GM12864 (cell line): Measurements from ENCODE around the gene CCL1.

Source experiments
- DNase-seq: peaks from one replicate; pipeline ENCODE4 v3.0.0-alpha.2; 2011; ENCODE audit warnings: low read depth
- H3K4me3 ChIP-seq: 2 replicates; pipeline ENCODE4 v1.5.1; 2011; ENCODE audit warnings: mild to moderate bottlenecking, low read depth, low read length, control low read depth
- TF ChIP-seq, protein P1 (sequence below): IDR thresholded peaks from 2 replicates; pipeline ENCODE4 v1.5.1; 2011; ENCODE audit warnings: low read depth, mild to moderate bottlenecking, moderate library complexity, low read length, control low read depth, inconsistent platforms; ENCODE audit errors: missing control alignments

Gene CCL1, protein sequence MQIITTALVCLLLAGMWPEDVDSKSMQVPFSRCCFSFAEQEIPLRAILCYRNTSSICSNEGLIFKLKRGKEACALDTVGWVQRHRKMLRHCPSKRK

DNA sequence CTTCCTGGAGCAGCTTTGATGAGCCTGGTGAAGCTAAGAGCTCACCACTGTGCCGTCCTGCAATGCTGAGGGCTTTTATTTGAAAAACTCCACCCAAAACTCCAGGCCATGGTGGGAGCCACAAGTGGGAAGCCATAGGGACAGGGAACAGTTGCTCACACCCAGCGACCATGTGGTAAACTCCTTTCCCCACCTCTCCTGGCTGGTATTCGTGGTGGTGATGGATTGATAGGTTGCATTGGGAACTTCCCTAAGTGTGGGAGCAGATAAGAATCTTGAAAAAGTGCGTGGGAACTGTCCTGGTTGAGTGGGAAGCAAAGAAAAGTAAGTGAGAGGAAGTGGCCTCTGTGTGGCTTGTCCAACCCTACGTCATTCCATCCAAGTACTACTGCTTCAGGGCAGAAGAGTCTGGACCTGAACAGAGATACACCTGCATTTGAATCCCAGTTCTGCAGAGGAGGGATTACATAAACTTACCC lies at the start of gene CCL1:
TSS of gene CCL1 (minus strand) at position 51 of the 479 bp plus-strand sequence. CDS start 72 bp downstream, outside the sequence.
- no peak for DNase-seq
- TF ChIP-seq, protein P1, sequence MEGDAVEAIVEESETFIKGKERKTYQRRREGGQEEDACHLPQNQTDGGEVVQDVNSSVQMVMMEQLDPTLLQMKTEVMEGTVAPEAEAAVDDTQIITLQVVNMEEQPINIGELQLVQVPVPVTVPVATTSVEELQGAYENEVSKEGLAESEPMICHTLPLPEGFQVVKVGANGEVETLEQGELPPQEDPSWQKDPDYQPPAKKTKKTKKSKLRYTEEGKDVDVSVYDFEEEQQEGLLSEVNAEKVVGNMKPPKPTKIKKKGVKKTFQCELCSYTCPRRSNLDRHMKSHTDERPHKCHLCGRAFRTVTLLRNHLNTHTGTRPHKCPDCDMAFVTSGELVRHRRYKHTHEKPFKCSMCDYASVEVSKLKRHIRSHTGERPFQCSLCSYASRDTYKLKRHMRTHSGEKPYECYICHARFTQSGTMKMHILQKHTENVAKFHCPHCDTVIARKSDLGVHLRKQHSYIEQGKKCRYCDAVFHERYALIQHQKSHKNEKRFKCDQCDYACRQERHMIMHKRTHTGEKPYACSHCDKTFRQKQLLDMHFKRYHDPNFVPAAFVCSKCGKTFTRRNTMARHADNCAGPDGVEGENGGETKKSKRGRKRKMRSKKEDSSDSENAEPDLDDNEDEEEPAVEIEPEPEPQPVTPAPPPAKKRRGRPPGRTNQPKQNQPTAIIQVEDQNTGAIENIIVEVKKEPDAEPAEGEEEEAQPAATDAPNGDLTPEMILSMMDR = no peak
- no peak within 1 kb of the TSS for H3K4me3 ChIP-seq

DNA sequence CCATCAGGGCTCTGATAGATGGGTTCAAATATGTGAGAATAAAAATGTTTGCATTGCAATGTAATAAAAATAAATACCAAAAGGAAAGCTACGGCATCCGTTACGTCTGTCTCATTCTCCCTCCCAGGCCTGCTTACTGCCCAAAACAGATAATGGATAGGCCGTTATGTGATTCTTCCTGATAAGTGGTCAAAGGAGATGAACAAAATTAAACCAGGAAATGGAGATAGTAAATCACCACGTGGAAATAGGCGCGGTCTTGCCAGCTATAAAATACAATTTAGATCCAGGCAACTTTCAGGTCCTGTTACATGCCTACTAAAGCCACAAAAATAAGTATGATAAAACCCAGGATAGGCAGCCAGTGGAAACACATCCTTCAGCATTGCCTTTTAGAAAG lies 49.5 kb upstream of the CCL1 start:
- no peak overlapping the region for H3K4me3 ChIP-seq
- no peak for DNase-seq
- TF ChIP-seq, protein P1 = no peak

DNA sequence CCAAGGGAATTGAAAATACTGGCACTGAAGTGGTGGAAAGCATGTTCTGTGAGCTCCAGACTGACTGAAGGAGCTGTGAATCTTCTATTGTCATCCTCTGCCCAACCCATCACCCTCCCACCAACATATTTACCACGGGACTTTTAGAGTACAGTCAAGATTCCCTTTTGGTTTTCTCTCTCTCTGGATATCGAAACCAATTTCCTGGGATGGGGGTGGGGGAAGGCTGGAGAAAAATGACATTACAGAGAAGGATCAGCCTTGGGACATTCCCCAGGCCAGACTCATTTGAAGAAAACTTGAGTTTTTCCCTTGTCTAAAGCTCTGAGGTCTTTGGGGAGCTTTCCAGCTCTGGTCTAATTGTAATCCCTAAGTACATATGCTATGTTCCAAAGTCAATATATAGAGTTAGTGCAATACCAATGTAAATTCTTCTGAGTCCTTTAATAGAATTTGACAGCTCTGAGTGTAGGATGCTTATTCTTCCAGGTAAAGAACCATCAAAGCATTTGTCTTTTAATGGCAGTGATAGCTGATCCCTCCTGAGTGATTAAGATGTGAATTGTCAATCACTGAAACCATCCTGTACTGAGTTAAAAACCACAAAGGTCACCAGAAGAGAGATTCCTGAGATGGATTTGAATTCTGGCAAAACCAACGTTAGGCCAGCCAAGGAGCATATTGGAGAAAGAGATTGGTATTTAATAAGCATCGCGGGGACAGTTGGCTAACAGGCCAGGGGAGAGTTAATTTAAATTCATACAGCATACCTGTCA lies 48.8 kb upstream of the CCL1 start:
- no peak for DNase-seq
- TF ChIP-seq, protein P1 = no peak

DNA sequence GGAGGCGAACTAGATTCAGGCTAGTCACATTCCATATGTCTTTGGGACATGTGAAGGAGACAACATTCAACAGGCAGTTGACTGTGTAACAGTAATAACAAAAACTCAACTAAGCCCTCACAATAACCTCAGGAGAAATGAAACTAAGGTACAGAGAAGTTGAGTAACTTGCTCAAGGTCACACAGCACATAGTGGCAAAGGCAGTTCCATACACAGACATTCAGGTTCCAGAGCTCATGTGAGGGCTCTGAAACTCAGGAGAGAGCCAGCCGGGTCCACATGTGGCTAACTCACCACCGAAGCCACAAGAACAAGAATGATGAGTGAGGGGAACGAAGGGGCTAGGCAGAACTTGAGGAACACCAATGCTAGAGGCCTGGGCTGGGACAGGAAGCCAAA lies 46.3 kb upstream of the CCL1 start:
- no peak overlapping the region for H3K4me3 ChIP-seq
- TF ChIP-seq, protein P1 = no peak
- DNase-seq = no peak

More for the DNA sequence above, 48.8 kb upstream of the CCL1 start:
- H3K4me3 ChIP-seq = no peak overlapping the region

DNA sequence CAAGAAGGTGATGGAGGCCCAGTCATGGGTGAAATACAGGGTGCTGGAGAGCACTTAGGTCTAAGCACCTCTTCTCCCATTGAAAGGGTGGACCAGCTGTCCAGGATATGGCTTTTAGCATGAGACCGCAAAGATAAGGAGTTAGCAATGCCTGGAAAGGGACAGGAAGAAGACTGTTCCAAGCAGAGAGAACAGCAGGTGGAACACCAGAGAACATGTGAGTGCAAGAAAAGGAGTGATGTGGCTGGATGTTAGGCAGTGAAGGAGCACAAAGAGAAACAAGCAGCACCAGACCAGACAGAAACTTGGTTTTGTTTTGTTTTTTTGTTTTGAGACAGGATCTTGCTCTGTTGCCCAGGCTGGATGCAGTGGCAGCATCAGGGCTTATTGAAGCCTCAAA lies 45.4 kb upstream of the CCL1 start:
- TF ChIP-seq, protein P1 = no peak
- H3K4me3 ChIP-seq = no peak overlapping the region
- no peak for DNase-seq

DNA sequence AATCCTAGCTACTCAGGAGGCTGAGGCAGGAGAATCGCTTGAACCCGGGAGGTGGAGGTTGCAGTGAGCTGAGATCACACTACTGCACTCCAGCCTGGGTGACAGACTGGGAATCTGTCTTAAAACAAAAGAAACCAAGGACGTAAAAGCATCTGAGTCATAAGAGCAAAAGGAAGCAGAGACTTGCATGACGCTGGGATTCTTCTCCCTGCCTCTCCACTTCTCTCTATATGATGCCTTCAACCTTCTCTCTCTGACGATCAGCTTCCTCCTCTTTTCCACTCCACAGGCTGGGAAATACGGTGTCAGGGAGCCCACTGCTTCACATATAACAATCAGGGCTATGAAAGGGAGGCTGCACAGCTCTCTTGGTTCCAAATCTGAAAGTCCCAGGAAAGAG lies 43.2 kb upstream of the CCL1 start:
- no peak overlapping the region for H3K4me3 ChIP-seq
- DNase-seq = no peak
- TF ChIP-seq, protein P1 = no peak
